ENCODE measurements around the gene EIF4E2.
"Not testable (repeated sequence)": the region's sequence is repeated elsewhere in the genome, so short reads cannot be mapped to it uniquely, and the experiment has no call there.

The EIF4E2 gene

DNA sequence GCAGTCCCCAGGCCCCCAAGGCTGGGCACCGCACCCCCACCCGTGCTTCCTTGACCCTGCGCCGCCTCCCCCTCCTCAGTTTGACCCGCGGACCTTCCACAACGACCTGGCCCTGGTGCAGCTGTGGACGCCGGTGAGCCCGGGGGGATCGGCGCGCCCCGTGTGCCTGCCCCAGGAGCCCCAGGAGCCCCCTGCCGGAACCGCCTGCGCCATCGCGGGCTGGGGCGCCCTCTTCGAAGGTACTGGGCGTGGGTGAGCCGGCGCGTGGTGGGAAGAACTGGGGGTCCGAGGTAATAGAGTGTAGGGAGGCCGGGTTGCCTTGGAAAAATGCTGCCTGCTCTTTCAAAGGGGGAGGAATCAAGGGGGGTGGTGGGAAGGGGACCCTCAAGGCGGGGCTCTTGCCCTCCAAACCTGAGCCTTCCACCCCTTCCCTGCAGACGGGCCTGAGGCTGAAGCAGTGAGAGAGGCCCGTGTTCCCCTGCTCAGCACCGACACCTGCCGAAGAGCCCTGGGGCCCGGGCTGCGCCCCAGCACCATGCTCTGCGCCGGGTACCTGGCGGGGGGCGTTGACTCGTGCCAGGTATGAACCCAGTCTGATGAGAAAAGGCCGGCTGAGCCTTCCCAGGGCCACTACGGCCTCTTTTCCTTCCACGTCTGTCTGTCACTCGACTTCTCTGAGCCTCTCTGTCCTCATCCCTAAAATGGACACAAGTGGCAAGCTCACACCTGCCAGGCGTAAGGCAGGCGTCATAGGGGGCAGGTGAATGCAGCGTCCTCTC, 27.7 kb upstream of the EIF4E2 start:
- DNase-seq (ENCODE audit: low spot score): no peak

DNA sequence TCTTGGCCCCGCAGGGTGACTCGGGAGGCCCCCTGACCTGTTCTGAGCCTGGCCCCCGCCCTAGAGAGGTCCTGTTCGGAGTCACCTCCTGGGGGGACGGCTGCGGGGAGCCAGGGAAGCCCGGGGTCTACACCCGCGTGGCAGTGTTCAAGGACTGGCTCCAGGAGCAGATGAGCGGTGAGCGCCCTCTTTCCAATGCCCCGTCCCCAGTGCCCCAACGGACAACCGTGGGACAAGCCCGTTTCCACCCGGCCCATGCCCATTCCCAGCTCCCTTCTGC, 27.1 kb upstream of the EIF4E2 start:
- DNase-seq (ENCODE audit: low spot score): no peak

DNA sequence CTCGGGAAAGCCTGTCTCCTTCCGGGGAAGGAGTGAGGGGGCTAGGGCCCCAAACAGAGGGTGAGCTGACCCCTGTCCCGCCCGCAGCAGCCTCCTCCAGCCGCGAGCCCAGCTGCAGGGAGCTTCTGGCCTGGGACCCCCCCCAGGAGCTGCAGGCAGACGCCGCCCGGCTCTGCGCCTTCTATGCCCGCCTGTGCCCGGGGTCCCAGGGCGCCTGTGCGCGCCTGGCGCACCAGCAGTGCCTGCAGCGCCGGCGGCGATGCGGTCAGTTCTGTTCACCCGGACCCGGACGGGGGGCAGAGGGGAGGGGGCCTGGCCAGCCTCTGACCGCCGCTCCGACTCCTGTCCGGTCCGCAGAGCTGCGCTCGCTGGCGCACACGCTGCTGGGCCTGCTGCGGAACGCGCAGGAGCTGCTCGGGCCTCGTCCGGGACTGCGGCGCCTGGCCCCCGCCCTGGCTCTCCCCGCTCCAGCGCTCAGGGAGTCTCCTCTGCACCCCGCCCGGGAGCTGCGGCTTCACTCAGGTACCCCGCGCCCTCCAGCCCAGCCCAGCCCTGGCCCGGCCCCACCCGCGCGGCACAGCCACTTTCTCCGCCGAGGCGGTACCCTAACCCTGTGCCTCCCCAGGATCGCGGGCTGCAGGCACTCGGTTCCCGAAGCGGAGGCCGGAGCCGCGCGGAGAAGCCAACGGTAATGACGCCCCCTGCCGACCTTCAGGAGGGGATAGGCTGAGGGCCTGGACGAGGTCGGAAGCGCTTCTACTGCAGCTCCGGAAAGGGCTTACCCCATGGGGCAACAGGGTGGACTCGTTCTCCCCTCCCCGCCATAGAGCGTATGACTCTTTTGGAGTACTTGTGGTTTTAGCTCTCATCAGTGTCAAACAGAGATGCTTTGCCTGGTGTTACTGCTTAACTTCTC, 26.5 kb upstream of the EIF4E2 start:
- DNase-seq (ENCODE audit: low spot score): peak; percentile 11

DNA sequence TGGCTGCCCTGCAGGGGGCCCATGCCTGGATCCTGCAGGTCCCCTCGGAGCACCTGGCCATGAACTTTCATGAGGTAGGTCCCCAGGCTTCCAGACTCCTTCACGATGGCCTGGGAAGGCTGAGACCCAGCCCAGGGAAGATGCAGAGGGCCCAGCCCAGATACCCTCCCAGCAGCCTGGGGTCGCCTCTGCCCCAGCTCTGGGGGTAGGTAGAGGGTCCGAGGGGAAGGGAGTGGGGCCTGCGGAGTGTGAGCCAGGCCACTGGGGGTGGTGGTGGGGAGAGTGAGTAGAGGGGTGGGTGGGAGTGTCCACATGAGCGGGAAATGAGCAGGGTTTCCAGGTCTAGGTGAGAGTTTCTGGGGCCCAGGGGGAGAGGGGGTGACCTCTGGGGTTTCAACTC, 25.7 kb upstream of the EIF4E2 start:
- no peak for DNase-seq (ENCODE audit: low spot score)

DNA sequence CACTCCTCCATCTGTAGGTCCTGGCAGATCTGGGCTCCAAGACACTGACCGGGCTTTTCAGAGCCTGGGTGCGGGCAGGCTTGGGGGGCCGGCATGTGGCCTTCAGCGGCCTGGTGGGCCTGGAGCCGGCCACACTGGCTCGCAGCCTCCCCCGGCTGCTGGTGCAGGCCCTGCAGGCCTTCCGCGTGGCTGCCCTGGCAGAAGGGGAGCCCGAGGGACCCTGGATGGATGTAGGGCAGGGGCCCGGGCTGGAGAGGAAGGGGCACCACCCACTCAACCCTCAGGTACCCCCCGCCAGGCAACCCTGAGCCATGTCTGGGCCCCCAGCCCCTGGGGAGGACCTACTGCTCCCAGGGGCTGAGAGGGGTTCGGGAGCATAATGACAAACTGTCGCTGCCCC, 25.3 kb upstream of the EIF4E2 start:
- DNase-seq (ENCODE audit: low spot score): no peak

DNA sequence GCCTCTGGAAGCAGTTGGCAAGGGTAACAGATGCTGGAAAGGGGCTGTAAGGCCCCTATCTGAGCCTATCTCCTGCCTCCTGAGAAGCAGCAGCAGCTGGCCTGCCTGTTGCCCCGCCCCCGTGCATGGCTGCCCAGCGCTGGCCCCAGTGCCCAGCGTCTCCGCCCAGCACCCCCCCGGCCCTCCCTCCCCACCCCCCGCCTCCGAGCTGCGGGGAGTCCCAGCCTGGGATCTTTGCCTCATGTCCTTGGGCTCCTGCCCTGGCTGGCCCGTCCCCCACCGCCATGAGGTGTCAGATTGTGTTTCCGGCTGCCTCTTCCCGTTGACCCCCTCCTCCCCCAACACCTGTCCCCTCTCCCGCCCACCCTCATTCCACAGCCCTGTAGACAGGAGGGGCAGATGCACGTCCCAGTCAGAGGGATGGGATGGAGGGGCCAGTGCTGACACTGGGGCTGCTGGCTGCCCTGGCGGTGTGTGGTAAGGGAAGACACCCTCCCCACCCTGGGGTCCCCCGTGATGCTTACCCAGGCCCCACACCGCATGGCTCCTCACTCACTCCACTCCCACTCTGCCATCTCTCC, 24.6 kb upstream of the EIF4E2 start, which contains the start of gene CHRND:
Gene CHRND, plus strand, starts transcription at position 370 of the 581 bp plus-strand sequence. Its CDS starts 56 bp downstream, at position 426.
- DNase-seq (ENCODE audit: low spot score): no peak

DNA sequence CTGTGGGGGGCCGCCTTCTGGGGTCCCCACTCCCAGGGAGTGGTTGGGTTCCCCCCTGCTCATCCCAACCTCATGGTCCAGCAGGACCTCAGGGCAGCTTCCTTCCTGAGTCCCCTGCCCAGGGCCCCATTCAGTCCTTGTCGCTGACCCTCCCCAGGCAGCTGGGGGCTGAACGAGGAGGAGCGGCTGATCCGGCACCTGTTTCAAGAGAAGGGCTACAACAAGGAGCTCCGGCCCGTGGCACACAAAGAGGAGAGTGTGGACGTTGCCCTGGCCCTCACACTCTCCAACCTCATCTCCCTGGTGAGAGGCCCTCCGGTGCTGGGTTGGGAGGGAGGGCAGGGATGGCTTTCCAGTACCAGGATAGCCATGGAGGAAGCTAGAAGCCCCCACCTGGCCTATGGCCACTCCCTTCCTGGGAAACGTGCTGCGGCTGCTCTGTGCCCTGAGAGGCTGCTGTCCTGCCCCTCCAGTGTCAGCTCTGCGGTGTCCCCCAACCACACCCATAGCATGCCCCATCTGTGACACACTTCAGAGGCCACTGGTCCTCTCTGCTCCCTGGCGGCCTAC, 24.0 kb upstream of the EIF4E2 start:
- DNase-seq (ENCODE audit: low spot score): no peak

DNA sequence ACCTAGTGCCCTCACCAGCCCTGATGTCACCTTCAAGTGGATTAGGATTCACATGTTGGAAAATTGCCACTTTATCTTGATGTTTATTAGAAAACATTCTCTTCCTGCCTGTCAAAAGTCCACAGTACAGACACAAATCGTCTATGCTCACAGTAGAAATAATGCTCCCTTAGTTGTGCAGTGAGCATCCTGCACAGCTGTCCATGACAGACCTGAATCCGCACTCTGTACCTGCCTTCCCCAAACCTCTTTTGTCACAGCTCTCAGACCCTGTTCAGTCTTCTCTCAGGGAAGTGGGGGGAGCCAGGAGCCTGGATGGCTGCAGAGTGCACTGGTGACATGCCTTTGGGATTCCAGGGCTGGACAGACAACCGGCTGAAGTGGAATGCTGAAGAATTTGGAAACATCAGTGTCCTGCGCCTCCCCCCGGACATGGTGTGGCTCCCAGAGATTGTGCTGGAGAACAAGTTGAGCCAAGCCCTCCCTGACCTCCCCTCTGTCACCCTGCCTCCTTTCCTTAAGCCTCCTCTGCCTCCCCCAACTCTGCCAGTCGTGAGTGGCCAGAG, 22.5 kb upstream of the EIF4E2 start:
- DNase-seq (ENCODE audit: low spot score): no peak

DNA sequence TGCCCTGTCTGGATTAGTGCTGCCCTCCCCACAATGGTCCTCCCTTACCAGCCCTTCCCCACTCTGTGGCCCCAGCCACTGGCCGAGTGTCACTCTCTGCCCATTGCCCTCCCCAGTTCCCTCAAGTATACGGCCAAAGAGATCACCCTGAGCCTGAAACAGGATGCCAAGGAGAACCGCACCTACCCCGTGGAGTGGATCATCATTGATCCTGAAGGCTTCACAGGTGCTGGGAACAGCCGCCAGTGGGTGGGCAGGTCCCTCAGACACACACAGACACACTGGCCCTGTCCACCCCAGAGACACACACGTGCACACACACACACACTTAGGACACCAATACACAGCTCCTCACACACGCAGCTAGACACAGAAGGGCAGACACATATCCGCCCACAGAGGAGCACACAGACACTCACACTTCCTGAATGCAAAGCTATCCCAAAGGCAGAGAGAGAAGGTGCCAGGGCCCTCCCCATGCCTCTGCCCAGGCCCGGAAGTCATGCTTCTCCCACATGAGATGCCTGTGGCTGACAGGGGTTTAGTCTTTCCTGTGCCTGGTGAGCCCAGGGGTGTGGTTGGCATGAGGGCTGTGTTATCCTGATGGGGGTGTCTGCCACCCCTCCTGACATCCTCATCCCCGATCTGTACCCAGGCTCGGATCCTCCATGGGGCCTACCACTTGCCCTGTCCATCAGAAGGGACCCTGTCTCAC, 21.6 kb upstream of the EIF4E2 start:
- DNase-seq (ENCODE audit: low spot score): no peak

DNA sequence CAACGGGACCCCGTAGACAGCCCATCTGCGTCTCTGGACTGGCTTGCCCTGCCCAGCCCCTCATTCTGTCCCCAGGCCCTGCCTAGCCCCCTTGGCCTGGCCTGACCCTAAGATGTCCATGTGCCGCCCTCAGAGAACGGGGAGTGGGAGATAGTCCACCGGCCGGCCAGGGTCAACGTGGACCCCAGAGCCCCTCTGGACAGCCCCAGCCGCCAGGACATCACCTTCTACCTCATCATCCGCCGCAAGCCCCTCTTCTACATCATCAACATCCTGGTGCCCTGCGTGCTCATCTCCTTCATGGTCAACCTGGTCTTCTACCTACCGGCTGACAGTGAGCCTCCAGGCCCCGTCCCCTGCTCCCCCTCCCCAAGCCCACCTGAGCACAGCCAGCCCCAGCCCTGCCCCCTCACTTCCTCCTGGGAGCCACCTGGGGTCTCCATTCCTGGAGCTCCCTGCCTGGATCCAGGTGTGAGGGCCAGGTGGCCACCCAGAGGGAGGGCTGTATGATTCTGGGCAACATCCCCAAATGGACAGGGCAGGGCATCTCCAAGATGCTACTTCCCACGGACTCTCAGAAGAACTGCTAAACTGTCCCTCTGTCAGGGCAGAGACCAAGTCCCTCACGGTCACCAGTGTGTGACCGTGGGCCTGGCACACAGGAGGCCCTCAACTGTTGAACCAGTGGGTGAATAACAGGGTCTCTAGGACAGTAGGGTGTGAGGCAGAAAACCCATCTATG, 20.5 kb upstream of the EIF4E2 start:
- no peak for DNase-seq (ENCODE audit: low spot score)

DNA sequence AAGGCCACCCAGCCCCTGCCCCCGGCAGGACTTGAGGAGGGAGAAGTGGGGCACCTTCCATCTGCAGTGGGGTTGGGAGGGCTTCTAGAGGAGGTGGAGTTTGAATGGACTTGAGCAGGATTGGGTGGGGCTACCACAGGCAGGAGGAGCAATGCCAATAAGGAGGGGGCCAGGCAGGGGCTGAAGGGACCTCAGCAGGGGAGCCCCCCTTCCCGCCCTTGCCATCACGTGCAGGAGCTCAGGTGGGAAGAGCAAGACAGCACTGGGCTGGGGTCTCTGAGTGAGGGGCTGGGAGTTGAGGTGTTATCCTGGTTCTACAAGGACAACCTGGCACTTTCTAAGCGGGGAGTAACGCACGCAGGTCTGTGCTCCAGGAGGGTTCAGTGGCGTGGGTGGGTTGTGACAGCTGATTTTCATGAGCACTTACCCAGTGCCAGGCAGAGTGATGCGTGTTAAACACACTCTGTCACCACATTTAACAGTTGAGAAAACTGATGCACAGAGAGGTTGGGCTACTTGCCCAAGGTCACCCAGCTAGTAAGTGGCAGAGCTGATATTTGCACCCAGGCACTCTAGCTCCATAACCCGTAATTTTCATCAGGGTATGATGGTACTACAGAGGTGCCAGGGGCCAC, 19.7 kb upstream of the EIF4E2 start:
- DNase-seq (ENCODE audit: low spot score): no peak

DNA sequence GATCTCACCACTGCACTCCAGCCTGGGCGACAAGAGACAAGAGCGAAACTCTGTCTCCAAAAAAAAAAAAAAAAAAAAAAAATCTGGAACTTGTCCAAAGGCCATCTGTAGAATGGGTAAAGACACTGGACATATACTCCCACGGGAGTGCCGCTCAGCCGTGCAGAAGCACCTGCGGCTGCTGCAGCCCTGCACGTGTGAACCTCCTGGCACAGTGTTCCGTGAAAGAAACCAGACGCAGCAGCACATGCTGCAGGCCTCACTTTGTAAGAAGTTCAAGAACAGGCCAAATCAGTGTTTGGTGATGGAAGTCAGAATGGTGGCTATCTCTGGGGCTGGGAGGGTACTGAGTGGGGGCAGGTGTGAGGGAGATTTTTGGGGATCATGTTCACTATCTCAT, 18.1 kb upstream of the EIF4E2 start:
- no peak for DNase-seq (ENCODE audit: low spot score)

DNA sequence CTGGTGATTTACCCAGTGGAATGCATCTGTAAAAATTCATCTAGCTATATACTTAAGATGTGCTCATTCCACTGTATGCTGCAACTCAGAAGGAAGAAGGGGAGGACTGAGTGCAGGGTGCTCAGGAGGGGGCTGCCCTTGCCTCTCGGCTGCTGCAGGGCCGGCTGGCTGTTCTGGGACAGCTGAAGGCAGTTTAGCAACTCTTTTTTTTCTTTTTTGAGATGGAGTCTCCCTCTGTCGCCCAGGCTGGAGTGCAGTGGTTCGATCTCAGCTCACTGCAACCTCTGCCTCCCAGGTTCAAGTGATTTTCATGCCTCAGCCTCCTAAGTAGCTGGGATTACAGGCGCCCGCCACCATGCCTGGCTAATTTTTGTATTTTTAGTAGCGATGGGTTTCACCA, 17.7 kb upstream of the EIF4E2 start:
- DNase-seq (ENCODE audit: low spot score): not testable (repeated sequence)

DNA sequence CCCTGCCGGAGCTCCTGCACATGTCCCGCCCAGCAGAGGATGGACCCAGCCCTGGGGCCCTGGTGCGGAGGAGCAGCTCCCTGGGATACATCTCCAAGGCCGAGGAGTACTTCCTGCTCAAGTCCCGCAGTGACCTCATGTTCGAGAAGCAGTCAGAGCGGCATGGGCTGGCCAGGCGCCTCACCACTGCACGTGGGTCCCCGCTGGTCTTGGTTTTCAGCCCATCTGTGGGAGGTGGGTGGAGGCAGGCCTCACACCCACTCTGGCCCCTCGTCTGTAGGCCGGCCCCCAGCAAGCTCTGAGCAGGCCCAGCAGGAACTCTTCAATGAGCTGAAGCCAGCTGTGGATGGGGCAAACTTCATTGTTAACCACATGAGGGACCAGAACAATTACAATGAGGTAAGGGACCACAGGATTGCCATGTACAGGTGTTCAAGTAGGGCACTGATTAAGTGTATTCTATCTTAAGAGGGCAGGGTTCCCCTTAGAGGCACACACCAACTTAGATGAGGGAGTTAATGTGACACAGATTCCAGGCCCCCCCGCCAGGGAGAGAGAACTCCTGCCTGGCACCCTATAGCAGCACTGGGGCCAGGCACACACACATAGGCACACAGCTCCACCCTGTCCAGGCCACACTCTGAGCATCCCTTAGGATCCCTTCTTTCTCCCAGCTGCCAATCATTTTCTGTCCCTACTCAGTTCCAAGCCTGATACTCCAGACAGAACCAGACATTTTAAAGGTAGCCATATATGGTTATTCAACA, 16.4 kb upstream of the EIF4E2 start:
- no peak for DNase-seq (ENCODE audit: low spot score)

DNA sequence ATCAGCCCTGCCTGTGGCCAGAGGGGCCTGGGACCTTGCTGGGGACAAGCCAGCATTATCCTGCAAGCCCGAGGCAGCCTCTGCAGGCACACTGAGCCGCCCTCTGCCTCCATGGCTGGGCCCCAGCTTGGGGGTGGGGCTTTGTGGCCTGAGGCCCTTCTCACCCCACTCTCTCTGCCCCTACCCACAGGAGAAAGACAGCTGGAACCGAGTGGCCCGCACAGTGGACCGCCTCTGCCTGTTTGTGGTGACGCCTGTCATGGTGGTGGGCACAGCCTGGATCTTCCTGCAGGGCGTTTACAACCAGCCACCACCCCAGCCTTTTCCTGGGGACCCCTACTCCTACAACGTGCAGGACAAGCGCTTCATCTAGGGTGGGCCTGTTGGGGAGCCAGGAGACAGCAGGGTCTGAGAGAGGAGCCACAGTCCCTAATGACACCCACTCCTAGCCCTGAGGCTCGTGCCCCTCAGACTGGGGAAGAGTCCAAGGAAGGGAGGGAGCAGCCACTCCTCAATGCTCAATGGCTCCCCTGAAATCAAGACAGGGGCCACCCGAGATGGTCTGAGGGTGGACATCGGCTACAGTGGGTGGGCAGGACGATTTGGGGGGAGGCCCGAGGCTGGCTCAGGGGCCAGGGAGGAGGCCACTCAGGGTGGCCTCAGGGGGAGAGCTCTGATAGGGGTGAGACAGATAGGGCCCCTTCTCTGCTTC, 15.4 kb upstream of the EIF4E2 start:
- DNase-seq (ENCODE audit: low spot score): no peak

DNA sequence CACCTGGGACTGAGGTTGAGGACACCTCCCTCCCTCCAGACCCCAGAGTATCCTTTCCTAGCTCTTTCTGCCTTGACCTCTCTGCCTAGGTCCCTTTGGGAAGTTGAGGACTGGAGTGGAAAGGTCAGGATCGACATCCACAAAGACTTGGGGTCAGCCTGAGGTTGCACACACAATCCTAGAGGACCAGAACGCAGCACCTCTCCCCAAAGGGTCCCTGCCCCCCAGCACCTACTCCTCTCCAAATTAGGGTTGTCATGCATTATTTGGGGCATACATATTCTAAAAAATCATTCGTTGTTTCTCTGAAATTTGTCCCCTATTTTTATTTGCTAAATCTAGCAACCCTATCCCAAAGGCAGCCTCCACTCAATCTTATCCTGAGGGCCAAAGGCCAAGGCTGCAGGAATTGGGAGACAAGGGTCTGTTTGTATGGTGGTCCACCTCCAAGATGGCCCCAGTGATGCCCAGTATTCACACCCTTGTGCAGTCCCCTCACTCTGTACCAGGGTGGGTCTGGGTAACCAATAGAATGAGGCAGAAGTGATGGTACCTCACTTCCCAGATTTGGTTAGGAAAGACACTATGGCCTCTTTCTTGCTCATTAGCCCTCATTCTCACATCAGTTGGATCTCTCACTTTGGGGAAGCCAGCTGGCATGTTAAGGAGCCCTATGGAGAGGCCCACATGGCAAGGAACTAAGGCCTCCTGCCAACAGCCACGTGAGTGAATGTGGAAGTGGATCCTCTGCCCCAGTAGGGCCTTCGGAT, 14.5 kb upstream of the EIF4E2 start:
- DNase-seq (ENCODE audit: low spot score): no peak

DNA sequence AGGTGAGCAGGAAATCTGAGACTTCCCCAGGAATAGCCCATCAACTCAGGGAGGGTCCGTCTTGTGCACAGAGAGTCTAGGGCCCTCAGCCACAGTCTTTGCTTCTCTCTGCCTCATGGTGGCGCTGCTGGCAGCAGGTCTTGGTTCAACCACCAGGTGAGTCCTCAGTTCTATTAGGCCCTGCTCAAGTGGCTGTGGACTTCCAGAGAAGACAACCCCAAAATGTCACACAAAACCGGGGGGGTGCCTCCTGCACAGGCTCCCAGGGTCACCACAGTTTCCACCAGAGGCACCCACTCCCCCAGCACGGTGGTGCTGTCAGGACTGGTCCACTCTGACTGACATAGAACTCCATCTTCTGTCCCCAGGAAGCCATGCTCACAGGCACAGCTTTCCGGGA, 13.4 kb upstream of the EIF4E2 start:
- no peak for DNase-seq (ENCODE audit: low spot score)

DNA sequence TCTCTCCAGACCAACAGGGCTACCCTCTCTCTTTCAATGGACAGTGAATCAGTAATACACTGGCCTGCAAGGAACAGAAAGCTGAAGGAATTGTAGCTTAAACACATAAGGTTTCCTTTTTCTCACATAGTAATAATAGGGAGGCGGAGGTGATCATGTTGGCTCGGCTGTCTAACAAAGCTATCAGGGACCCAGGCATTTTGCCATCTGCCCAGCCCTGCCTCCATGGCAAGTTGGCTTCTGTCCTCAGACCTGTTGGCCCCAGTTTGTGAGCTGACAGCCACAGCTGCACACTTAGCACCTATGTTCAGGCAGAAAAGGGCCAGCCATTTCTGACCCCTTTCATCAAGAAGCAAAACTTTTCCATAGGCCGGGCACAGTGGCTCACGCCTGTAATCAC, 13.0 kb upstream of the EIF4E2 start:
- DNase-seq (ENCODE audit: low spot score): no peak
